Mammary epithelial cell (primary cell): ENCODE measurements around the gene ZCCHC24.

ENCODE experiments used
- CTCF ChIP-seq, 2 donors: IDR thresholded peaks in 1 of 2; conservative IDR thresholded peaks in 1 of 2; 2 replicates each; pipeline ENCODE4 v1.5.1; 2011 to 2012; ENCODE audit warnings: inconsistent platforms in 2 of 2, low read length in 2 of 2, mild to moderate bottlenecking in 2 of 2, control low read depth in 1 of 2, low read depth in 1 of 2; ENCODE audit not compliant: insufficient read depth in 1 of 2; ENCODE audit errors: extremely low read depth in 1 of 2
- EZH2 ChIP-seq: IDR thresholded peaks from 2 replicates; pipeline ENCODE4 v1.6.1; 2012; ENCODE audit warnings: low read length, inconsistent platforms, borderline replicate concordance

GRCh38 chr10:79417731-79418130, 27.7 kb downstream of the ZCCHC24 start:
- no peak for TF ChIP-seq EZH2
- TF ChIP-seq CTCF (conservative IDR thresholded peaks at IDR 0.05 in 1 of 2, IDR thresholded peaks at IDR 0.05 in 1 of 2; ENCODE audit: extremely low read depth in 1 of 2, insufficient read depth in 1 of 2, low read depth in 1 of 2, low read length in 2 of 2), result no peak
